Measurements from ENCODE around the gene AKT1S1.

DNA sequence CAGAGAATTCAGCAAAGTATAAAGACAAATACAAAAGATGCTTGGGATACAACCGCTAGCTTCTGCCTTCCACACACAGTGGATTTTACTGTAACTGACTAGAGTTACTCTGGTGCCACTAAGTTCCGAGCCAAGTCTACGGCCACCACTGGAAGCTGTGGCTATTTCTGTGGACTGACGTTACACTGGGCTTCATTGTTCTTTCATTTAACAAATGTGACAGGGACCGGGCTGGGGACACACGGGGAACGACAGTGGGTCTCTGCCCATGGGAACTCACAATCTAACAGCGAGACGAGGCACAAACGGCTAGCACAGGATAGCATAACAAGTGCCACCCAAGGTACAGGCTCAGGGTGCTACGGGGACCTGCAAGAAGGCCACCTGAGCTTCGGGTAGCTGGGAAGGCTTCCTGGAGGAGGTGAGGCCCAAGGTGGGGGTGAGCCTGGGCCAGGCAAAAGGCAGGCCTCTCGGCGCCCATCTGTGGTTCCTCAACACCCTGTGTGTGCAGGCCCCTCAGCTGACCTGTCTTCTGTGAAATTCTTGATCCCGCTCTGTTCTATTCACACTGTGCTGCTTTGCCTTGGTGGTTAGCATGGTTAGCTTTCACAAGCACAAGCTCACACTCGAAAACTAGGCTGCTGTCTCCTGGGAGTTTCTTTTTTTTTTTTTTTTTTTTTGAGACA, 29.9 kb upstream of the AKT1S1 start:
- TF ChIP-seq, protein P1, sequence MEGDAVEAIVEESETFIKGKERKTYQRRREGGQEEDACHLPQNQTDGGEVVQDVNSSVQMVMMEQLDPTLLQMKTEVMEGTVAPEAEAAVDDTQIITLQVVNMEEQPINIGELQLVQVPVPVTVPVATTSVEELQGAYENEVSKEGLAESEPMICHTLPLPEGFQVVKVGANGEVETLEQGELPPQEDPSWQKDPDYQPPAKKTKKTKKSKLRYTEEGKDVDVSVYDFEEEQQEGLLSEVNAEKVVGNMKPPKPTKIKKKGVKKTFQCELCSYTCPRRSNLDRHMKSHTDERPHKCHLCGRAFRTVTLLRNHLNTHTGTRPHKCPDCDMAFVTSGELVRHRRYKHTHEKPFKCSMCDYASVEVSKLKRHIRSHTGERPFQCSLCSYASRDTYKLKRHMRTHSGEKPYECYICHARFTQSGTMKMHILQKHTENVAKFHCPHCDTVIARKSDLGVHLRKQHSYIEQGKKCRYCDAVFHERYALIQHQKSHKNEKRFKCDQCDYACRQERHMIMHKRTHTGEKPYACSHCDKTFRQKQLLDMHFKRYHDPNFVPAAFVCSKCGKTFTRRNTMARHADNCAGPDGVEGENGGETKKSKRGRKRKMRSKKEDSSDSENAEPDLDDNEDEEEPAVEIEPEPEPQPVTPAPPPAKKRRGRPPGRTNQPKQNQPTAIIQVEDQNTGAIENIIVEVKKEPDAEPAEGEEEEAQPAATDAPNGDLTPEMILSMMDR (IDR thresholded peaks at IDR 0.05; ENCODE audit: extremely low read depth in 1 of 2, insufficient read depth in 1 of 2, low read depth in 1 of 2, low read length in 2 of 2): no peak
- TF ChIP-seq JUN (IDR thresholded peaks at IDR 0.05; ENCODE audit: borderline replicate concordance, insufficient read depth, insufficient read length, low read depth): no peak
- TF ChIP-seq POLR2AphosphoS5 (IDR thresholded peaks at IDR 0.05; ENCODE audit: insufficient read depth, low read depth, low read length): no peak
- no peak for TF ChIP-seq EZH2 (IDR thresholded peaks at IDR 0.05; ENCODE audit: borderline replicate concordance, low read depth, low read length, severe bottlenecking)
- no peak for TF ChIP-seq MYC (IDR thresholded peaks at IDR 0.05; ENCODE audit: low read depth, low read length)

All from endothelial cell of umbilical vein (primary cell).